AG08396 (cell line): ENCODE data around the gene SPPL2B.
"Not testable (repeated sequence)": the region's sequence is repeated elsewhere in the genome, so short reads cannot be mapped to it uniquely, and the experiment has no call there.

Experiments
- DNase-seq: peaks from one replicate; pipeline ENCODE4 v3.0.0; 2012; ENCODE audit warnings: low spot score, mixed read lengths

SPPL2B gene

DNA sequence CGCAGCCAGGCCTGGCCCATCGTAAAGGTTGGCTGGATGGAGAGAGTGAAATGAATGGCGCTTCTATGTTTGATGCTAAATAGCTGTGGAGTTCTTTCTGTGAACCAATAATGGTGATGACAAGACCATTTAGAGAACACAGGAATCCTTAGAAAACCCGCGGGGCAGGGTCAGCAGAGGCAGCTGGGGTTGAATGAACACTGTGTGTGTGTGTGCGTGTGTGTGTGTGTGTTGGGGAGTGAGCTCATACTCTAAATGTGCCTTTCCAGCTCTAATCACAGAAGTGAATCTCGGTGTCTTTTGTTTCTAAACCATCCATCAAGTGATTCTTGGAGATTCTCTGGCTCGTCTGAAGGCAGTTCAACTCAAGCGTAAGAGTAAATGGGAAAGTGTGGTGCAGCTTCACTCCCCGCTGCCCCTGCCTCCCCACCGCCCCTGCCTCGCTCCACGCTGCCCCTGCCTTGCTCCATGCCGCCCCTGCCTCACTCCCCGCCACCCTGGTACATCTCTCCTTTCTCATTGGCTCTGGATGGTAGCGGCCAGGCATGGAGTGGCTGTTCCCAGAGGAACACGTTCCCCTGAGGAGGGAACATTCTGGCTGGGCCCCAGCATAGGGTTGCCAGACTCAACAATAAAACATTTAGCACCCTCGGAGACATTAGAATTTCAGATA is 52.8 kb downstream of the SPPL2B start:
- no peak for DNase-seq

DNA sequence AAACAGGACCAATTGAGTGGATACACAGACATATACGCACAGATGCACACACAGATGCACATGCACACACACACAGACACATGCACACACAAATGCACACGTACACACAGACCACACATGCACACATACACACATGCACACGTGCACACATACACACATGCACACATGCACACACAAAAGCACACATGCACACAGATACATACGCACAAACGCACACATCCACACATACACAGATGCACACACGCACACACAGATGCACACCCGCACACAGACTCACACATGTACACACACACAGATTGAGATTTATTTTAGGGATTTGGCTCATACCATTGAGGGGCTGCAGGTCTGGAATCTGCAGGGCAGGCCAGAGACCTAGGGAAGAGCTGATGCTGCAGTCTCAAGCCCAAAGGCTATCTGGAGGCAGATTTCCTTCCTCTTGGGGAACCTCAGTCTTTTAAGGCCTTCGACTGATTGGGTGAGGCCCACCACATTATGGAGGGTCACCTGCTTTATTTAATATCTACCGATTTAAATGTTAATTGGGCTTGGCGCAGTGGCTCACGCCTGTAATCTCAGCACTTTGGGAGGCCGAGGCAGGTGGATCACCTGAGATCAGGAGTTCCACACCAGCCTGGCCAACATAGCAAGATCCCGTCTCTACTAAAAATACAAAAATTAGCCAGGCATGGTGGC is 54.2 kb downstream of the SPPL2B start:
- no peak for DNase-seq

- peak; percentile 84 for DNase-seq
These were observed 56.7 kb downstream of the SPPL2B start for GRCh38 chr19:2385053-2385721.

- DNase-seq: no peak
These were observed 59.1 kb downstream of the SPPL2B start for GRCh38 chr19:2387367-2388288.

DNA sequence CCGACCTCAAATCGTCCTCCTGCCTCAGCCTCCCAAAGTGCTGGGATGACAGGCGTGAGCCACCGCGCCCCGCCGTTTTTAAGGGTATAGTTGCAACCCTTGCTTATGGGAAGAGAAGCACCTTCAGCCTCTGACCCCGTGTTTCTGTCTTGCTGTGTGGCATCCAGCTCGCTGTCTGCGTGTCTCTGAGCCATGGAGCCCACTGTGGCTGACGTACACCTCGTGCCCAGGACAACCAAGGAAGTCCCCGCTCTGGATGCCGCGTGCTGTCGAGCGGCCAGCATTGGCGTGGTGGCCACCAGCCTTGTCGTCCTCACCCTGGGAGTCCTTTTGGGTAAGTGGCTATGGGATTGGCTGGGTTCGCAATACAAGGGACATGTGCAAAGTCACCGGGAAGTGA is 61.1 kb downstream of the SPPL2B start:
- no peak for DNase-seq

DNA sequence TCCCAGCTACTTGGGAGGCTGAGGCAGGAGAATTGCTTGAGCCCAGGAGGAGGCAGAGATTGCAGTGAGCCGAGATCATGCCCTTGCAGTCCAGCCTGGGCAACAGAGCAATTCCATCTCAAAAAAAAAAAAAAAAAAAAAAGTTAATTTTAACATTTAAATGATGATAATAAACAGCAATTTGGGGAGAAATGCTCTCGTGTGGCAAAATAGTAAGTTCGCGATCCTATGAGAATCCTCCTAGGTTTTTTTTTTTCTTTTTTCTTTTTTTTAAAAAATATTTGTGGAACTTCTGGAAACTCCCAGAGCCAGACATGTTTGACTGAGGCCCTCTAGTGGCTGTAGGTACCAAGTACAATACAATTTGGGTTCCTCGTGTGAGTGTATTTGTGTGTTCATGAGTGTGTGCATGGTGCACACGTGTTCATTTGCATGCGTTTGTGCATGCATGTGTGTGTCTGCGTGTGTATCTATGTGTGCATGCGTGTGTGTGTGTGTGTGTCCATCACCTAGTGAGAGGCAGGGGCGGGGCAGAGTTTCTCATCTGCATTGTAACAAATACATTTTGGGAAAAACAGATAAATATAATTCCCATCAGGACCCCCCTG is 62.7 kb downstream of the SPPL2B start:
- DNase-seq: peak; percentile 78

- no peak for DNase-seq
These were observed 63.9 kb downstream of the SPPL2B start for GRCh38 chr19:2392366-2392765.

GRCh38 chr19:2392899-2393298 is 64.4 kb downstream of the SPPL2B start:
- not testable (repeated sequence) for DNase-seq

DNA sequence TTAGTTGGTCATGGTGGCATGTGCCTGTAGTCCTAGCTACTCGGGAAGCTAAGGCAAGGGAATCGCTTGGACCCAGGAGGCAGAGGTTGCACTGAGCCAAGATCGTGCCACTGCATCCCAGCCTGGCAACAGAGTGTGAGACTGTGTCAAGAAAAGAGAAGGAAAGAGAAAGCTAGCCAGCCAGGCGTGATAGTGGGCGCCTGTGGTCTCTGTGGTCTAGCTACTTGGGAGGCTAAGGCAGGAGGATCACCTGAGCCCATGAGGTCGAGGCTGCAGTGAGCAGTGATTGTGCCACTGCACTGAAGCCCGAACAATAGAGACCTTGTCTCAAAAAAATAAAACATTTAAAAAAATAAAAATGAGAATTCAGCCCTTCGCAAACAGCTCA is 65.6 kb downstream of the SPPL2B start:
- DNase-seq: no peak

DNA sequence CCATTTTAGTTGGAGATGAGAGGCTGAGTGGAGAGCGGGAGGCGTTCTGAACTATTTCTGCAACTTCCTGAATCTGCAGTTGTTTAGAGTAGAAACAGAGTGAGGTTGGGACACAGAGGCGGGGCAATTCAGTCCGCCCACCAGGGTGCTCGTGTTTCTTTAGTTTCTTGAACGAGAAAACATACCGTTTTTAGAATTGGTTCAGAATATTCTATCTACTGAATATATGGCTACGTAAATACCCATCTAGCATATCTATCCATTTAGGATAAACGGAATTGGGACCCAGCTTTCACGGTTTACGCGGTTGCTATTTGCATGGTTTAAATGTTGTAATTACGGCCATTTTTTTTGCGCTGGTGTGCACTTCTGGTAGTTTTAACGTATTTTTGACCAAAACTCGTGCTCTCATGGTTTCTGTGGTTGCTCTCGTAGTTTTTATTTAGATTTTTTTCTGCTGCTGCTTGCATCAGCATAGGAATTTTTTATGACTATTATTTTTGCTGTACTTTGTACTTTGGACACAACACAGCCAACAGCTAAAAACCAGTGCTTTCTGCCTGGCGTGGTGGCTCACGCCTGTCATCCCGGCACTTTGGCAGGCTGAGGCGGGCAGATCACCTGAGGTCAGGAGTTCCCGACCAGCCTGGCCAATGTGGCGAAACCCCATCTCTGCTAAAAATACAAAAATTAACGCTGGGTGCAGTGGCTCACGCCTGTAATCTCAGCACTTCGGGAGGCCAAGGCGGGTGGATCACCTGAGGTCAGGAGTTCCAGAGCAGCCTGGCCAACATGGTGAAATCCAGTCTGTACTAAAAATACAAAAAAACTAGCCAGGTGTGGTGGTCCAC is 66.2 kb downstream of the SPPL2B start:
- DNase-seq: no peak

DNA sequence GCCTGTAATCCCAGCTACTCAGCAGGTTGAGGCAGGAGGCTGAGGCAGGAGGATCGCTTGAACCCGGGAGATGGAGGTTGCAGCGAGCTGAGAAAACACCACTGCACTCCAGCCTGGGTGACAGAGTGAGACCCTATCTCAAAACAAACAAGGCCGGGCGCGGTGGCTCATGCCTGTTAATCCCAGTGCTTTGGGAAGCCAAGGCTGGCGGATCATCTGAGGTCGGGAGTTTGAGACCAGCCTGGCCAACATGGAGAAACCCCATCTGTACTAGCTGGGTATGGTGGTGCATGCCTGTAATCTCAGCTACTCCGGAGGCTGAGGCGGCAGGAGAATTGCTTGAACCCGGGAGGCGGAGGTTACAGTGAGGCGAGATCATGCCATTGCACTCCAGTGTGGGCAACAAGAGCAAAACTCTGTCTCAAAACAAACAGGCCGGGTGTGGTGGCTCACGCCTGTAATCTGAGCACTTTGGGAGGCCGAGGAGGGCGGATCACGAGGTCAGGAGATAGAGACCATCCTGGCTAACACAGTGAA is 66.9 kb downstream of the SPPL2B start:
- not testable (repeated sequence) for DNase-seq

- not testable (repeated sequence) for DNase-seq
These were observed 68.7 kb downstream of the SPPL2B start for GRCh38 chr19:2397173-2397572.

DNA sequence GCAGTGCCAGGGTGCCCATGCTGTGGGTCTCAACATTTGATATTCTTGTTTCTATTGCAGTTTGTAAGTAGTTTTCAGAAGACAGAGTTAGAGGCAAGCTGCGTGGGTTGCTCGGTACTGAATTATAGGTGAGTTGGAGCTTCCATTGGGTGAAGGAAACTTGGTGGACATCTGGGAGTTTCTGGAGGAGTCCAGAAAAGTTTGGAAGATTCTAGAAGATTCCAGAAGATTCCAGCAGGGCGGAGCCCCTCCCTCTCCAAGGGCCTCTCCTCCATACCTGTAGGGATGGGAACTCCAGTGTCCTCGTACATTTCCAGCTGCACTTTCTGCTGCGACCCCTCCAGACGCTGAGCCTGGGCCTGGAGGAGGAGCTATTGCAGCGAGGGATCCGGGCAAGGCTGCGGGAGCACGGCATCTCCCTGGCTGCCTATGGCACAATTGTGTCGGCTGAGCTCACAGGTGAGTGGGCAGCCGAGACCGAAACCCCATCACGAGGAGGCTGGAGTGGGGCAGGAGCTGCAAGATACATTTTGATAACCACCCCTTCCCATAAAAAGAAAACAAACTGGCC is 70.3 kb downstream of the SPPL2B start:
- no peak for DNase-seq

- no peak for DNase-seq
These were observed 71.1 kb downstream of the SPPL2B start for GRCh38 chr19:2399582-2399981.
